ENCODE results near the gene PAFAH2. TPM values are rescaled to one million over a fixed set of nuclear protein-coding genes. Genes with fewer than 3 reads are reported as not detected.

The PAFAH2 gene
- polyA plus RNA-seq, 1 experiment: 11.8 TPM

GRCh38 chr1:26028490-26028980 lies 30.7 kb upstream of the PAFAH2 start:
- no peak for DNase-seq (ENCODE audit: low read depth, low spot score)
- Histone ChIP-seq H3K27ac (ENCODE audit: low read depth, low read length) (no peak overlapping the region), H3K9me3 (ENCODE audit: control insufficient read depth, insufficient read depth, low read length) (no peaks in the 10 kb centered on the region), H3K27me3 (ENCODE audit: control insufficient read depth, insufficient read depth, low read length) (peaks cover 4% of the 10 kb centered on the region), H3K4me3 (ENCODE audit: low read depth, low read length) (no peak overlapping the region)
- no peak for TF ChIP-seq CTCF (IDR thresholded peaks at IDR 0.05; ENCODE audit: low read depth, low read length)
- ChIA-PET POLR2A (no interaction called here), CTCF (interaction anchor here (1.3 kb wide), 1 partner anchor 142 kb away, joined by 4 read pairs; the partner anchor contains the start of gene ZNF593)

- Histone ChIP-seq H3K27me3 (ENCODE audit: control insufficient read depth, insufficient read depth, low read length) (peaks cover 4% of the 10 kb centered on the region), H3K4me3 (ENCODE audit: low read depth, low read length) (no peak overlapping the region), H3K9me3 (ENCODE audit: control insufficient read depth, insufficient read depth, low read length) (no peaks in the 10 kb centered on the region; the same call in 1 of the 2 replicates), H3K27ac (ENCODE audit: low read depth, low read length) (no peak overlapping the region)
- TF ChIP-seq CTCF (IDR thresholded peaks at IDR 0.05; ENCODE audit: low read depth, low read length): no peak
- ChIA-PET POLR2A (interaction anchor here (0.7 kb wide), 1 partner anchor 14 kb away, joined by 5 read pairs; no protein-coding TSS in a partner anchor), CTCF (no interaction called here)
- no peak for DNase-seq (ENCODE audit: low read depth, low spot score)
Measured at GRCh38 chr1:26027716-26028489, 30.0 kb upstream of the PAFAH2 start.

- CTCF ChIA-PET: interaction anchor here (2.2 kb wide), 1 partner anchor 130 kb away, joined by 7 read pairs; no protein-coding TSS in a partner anchor
- Histone ChIP-seq H3K4me3 (ENCODE audit: low read depth, low read length) (no peak overlapping the region), H3K27ac (ENCODE audit: low read depth, low read length) (no peak overlapping the region), H3K27me3 (ENCODE audit: control insufficient read depth, insufficient read depth, low read length) (no peaks in the 10 kb centered on the region), H3K9me3 (ENCODE audit: control insufficient read depth, insufficient read depth, low read length) (no peaks in the 10 kb centered on the region; the same call in 1 of the 2 replicates)
- DNase-seq (ENCODE audit: low read depth, low spot score): no peak
- TF ChIP-seq CTCF (IDR thresholded peaks at IDR 0.05; ENCODE audit: low read depth, low read length): no peak
- POLR2A ChIA-PET: interaction anchor here (0.7 kb wide), 1 partner anchor 74 kb away, joined by 5 read pairs; no protein-coding TSS in a partner anchor
Measured at GRCh38 chr1:26025517-26025916, 27.7 kb upstream of the PAFAH2 start.

GRCh38 chr1:26025060-26025459 lies 27.2 kb upstream of the PAFAH2 start:
- H3K27ac ChIP-seq (ENCODE audit: low read depth, low read length): no peak overlapping the region
- TF ChIP-seq CTCF (IDR thresholded peaks at IDR 0.05; ENCODE audit: low read depth, low read length): no peak
- no peak for DNase-seq (ENCODE audit: low read depth, low spot score)
- ChIA-PET CTCF (interaction anchor here (0.8 to 2.2 kb wide), 3 partner anchors 11 to 130 kb away, joined by 4 to 7 read pairs (median 5); partner anchors contain the start of gene PAFAH2), POLR2A (no interaction called here)
- no peaks in the 10 kb centered on the region for H3K27me3 ChIP-seq (ENCODE audit: control insufficient read depth, insufficient read depth, low read length)
- no peak overlapping the region for H3K4me3 ChIP-seq (ENCODE audit: low read depth, low read length)
- no peaks in the 10 kb centered on the region; the same call in 1 of the 2 replicates for H3K9me3 ChIP-seq (ENCODE audit: control insufficient read depth, insufficient read depth, low read length)

GRCh38 chr1:26023826-26024225 lies 26.0 kb upstream of the PAFAH2 start:
- Histone ChIP-seq H3K4me3 (ENCODE audit: low read depth, low read length) (no peak overlapping the region), H3K27ac (ENCODE audit: low read depth, low read length) (no peak overlapping the region), H3K9me3 (ENCODE audit: control insufficient read depth, insufficient read depth, low read length) (no peaks in the 10 kb centered on the region; the same call in 1 of the 2 replicates), H3K27me3 (ENCODE audit: control insufficient read depth, insufficient read depth, low read length) (no peaks in the 10 kb centered on the region)
- ChIA-PET CTCF (interaction anchor here (1.8 to 2.2 kb wide), 2 partner anchors 13 to 128 kb away, joined by 5 to 7 read pairs; no protein-coding TSS in a partner anchor), POLR2A (no interaction called here)
- no peak for TF ChIP-seq CTCF (IDR thresholded peaks at IDR 0.05; ENCODE audit: low read depth, low read length)
- no peak for DNase-seq (ENCODE audit: low read depth, low spot score)
